ENCODE data around the gene MARCHF5. TPM values are rescaled to one million over a fixed set of nuclear protein-coding genes. Genes with fewer than 3 reads are reported as not detected.

Gene MARCHF5
- total and polyA plus RNA-seq, 2 donors (not counting 3 experiments of a cell fraction or from before 2014, with no cell fraction given), result 23.4 to 48.0 TPM

DNA sequence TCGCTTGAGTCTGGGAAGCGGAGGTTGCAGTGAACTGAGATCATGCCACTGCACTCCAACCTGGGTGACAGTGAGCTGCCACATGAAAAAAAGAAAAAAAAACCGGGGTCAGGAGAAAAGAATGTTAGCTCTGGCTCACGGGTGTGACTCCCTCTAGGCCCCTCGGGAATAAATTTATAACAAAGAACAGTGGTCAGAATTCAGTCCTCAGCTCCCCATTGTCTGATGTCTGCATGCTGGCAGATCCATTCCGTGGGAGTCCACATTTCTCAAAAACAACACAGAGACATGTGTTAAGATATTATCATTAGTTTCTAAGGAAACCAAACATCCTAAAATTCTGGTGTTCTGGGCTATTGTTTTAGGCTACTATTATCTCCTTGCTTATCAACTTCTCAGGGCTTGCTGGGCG is 90.6 kb downstream of the MARCHF5 start:
- H3K4me2 ChIP-seq (ENCODE audit: insufficient read depth, low read length), result no peak overlapping the region
- DNase-seq (ENCODE audit: low read depth, low spot score) (peak; percentile 24), FAIRE-seq (no peak)
- intact Hi-C loops (cut with micrococcal nuclease) (no loop called here), dilution Hi-C loops (cut with MboI; ENCODE audit: extremely low pct_ligation_motif_present, low sequenced_read_pairs) (no loop called here)
- no peaks in the 10 kb centered on the region for H4K20me1 ChIP-seq (replicated peaks; ENCODE audit: control insufficient read depth, extremely low read depth, insufficient read depth, low read length)
- TF ChIP-seq POLR2AphosphoS5 (IDR thresholded peaks at IDR 0.05; ENCODE audit: insufficient read depth, low read depth, low read length) (no peak), MYC (IDR thresholded peaks at IDR 0.05; ENCODE audit: low read depth, low read length) (no peak)
- TF ChIP-seq, protein P1, sequence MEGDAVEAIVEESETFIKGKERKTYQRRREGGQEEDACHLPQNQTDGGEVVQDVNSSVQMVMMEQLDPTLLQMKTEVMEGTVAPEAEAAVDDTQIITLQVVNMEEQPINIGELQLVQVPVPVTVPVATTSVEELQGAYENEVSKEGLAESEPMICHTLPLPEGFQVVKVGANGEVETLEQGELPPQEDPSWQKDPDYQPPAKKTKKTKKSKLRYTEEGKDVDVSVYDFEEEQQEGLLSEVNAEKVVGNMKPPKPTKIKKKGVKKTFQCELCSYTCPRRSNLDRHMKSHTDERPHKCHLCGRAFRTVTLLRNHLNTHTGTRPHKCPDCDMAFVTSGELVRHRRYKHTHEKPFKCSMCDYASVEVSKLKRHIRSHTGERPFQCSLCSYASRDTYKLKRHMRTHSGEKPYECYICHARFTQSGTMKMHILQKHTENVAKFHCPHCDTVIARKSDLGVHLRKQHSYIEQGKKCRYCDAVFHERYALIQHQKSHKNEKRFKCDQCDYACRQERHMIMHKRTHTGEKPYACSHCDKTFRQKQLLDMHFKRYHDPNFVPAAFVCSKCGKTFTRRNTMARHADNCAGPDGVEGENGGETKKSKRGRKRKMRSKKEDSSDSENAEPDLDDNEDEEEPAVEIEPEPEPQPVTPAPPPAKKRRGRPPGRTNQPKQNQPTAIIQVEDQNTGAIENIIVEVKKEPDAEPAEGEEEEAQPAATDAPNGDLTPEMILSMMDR (IDR thresholded peaks at IDR 0.05; ENCODE audit: extremely low read depth in 1 of 2, insufficient read depth in 1 of 2, low read depth in 1 of 2, low read length in 2 of 2), result no peak
- no peaks in the 10 kb centered on the region for H3K9me1 ChIP-seq (replicated peaks; ENCODE audit: control insufficient read depth, extremely low read depth, insufficient read depth, low read length)
- H3K9ac ChIP-seq (replicated peaks; ENCODE audit: extremely low read depth, insufficient read depth, low read length), result no peak overlapping the region
- ChIA-PET POLR2A (no interaction called here), CTCF (interaction anchor here (1.1 to 2.2 kb wide), 3 partner anchors 8 to 294 kb away, joined by 3 to 11 read pairs (median 4); no protein-coding TSS in a partner anchor)
- H2AFZ ChIP-seq (ENCODE audit: low read depth, low read length), result no peak overlapping the region
- BruUV-seq (replicated peaks), result no TSS peak
- peaks cover 3 to 9% of the 10 kb centered on the region in 2 experiments for H3K27me3 ChIP-seq (ENCODE audit: control insufficient read depth in 2 of 2, insufficient read depth in 2 of 2, low read length in 2 of 2)
- no peaks in the 10 kb centered on the region for H3K36me3 ChIP-seq (ENCODE audit: control insufficient read depth in 2 of 2, extremely low read depth in 1 of 2, insufficient read depth in 2 of 2, low read length in 2 of 2)
- H3K4me3 ChIP-seq (replicated peaks in 1 of 3; ENCODE audit: insufficient read depth in 1 of 3, low read depth in 1 of 3, low read length in 3 of 3), result no peak overlapping the region
- no peak overlapping the region for H3K27ac ChIP-seq (ENCODE audit: insufficient read depth, low read depth, low read length)
- H3K9me3 ChIP-seq (replicated peaks; ENCODE audit: control insufficient read depth, insufficient read depth, low read length), result no peaks in the 10 kb centered on the region
- no peaks in the 10 kb centered on the region for H3K79me2 ChIP-seq (ENCODE audit: control insufficient read depth, insufficient read depth, low read length)
- H3K4me1 ChIP-seq (ENCODE audit: control insufficient read depth, extremely low read depth, insufficient read depth, low read length), result no peaks in the 10 kb centered on the region

DNA sequence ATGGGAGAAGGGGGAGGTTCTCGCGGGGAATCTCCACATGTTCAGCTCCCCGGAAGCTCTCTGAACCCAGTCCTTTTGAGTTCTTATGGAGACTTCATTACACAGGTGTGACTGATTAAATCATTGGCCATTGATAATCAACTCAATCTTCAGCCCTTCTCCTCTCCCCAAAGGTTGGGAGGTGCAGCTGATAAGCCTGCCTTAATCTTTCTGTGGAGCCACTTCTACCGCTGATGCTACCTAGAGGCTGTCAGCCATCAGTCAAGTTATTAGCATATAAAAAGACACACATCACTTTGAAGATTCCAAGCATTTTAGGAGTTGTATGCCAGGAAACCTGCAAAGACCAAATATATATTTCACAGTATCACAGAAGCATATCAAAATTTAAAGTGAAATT is 91.7 kb downstream of the MARCHF5 start:
- CTCF ChIA-PET, result no interaction called here

More for the DNA sequence above, 91.7 kb downstream of the MARCHF5 start:
- Histone ChIP-seq H3K79me2 (ENCODE audit: control insufficient read depth, insufficient read depth, low read length) (no peaks in the 10 kb centered on the region), H3K4me3 (replicated peaks in 1 of 3; ENCODE audit: insufficient read depth in 1 of 3, low read depth in 1 of 3, low read length in 3 of 3) (no peak overlapping the region), H4K20me1 (replicated peaks; ENCODE audit: control insufficient read depth, extremely low read depth, insufficient read depth, low read length) (no peaks in the 10 kb centered on the region), H3K27ac (ENCODE audit: insufficient read depth, low read depth, low read length) (no peak overlapping the region), H3K9me1 (replicated peaks; ENCODE audit: control insufficient read depth, extremely low read depth, insufficient read depth, low read length) (no peaks in the 10 kb centered on the region), H3K4me1 (ENCODE audit: control insufficient read depth, extremely low read depth, insufficient read depth, low read length) (no peaks in the 10 kb centered on the region), H3K9ac (replicated peaks; ENCODE audit: extremely low read depth, insufficient read depth, low read length) (no peak overlapping the region), H2AFZ (ENCODE audit: low read depth, low read length) (no peak overlapping the region), H3K36me3 (ENCODE audit: control insufficient read depth in 2 of 2, extremely low read depth in 1 of 2, insufficient read depth in 2 of 2, low read length in 2 of 2) (no peaks in the 10 kb centered on the region), H3K9me3 (replicated peaks; ENCODE audit: control insufficient read depth, insufficient read depth, low read length) (no peaks in the 10 kb centered on the region), H3K4me2 (ENCODE audit: insufficient read depth, low read length) (no peak overlapping the region), H3K27me3 (ENCODE audit: control insufficient read depth in 2 of 2, insufficient read depth in 2 of 2, low read length in 2 of 2) (peaks cover 3 to 9% of the 10 kb centered on the region in 2 experiments)
- BruUV-seq (replicated peaks), result no TSS peak
- FAIRE-seq (no peak), DNase-seq (ENCODE audit: low read depth, low spot score) (no peak)
- POLR2A ChIA-PET, result no interaction called here
- TF ChIP-seq FOS (IDR thresholded peaks at IDR 0.05; ENCODE audit: borderline replicate concordance, insufficient read depth, low read length) (no peak), POLR2AphosphoS5 (IDR thresholded peaks at IDR 0.05; ENCODE audit: insufficient read depth, low read depth, low read length) (no peak), POLR2A (IDR thresholded peaks at IDR 0.05; ENCODE audit: low read depth, low read length) (no peak), MYC (IDR thresholded peaks at IDR 0.05; ENCODE audit: low read depth, low read length) (no peak), JUN (IDR thresholded peaks at IDR 0.05; ENCODE audit: borderline replicate concordance, insufficient read depth, insufficient read length, low read depth) (no peak), GATA2 (IDR thresholded peaks at IDR 0.05; ENCODE audit: insufficient read depth, insufficient read length, low read depth, low read length) (no peak), EZH2 (IDR thresholded peaks at IDR 0.05; ENCODE audit: borderline replicate concordance, low read depth, low read length, severe bottlenecking) (no peak)
- TF ChIP-seq, protein P1 (IDR thresholded peaks at IDR 0.05; ENCODE audit: extremely low read depth in 1 of 2, insufficient read depth in 1 of 2, low read depth in 1 of 2, low read length in 2 of 2), result no peak
- TF ChIP-seq, protein P2, sequence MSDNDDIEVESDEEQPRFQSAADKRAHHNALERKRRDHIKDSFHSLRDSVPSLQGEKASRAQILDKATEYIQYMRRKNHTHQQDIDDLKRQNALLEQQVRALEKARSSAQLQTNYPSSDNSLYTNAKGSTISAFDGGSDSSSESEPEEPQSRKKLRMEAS (IDR thresholded peaks at IDR 0.05; ENCODE audit: insufficient read depth, insufficient read length), result no peak
- dilution Hi-C loops (cut with MboI; ENCODE audit: extremely low pct_ligation_motif_present, low sequenced_read_pairs) (no loop called here), intact Hi-C loops (cut with micrococcal nuclease) (no loop called here)

All from endothelial cell of umbilical vein (primary cell).